Stimulated activated CD4-positive, alpha-beta T cell treated with anti-CD3 and anti-CD28 coated beads, TNF-alpha, amount 100 ng/mL, for 48 hours (primary cell): Measurements from ENCODE around the gene SUB1.

ENCODE experiments used
- DNase-seq, 3 donors: peaks; one replicate each; pipeline ENCODE4 v3.0.0-alpha.2; 2020; ENCODE audit warnings: low read depth in 3 of 3

Gene SUB1

GRCh38 chr5:32645246-32645645, 59.9 kb downstream of the SUB1 start:
- peak in 1 of 3 donors; percentile 1 for DNase-seq

- no peak for DNase-seq
Observed at GRCh38 chr5:32646061-32646969, 61.0 kb downstream of the SUB1 start.

GRCh38 chr5:32651088-32651487, 65.7 kb downstream of the SUB1 start:
- DNase-seq: no peak

- no peak for DNase-seq
Observed at GRCh38 chr5:32651638-32652037, 66.3 kb downstream of the SUB1 start.
